Esophagus squamous epithelium (tissue), 5 donors: ENCODE measurements around the gene FBLIM1. TPM values are rescaled to one million over a fixed set of nuclear protein-coding genes. Genes with fewer than 3 reads are reported as not detected.
A peak's percentile ranks its signal among the peaks of the same experiment; 100 is the strongest.

Experiments
- DNase-seq: peaks from one replicate; lab custom pipeline; 2025; lab: John Stamatoyannopoulos, UW
- H3K27ac ChIP-seq, 4 donors: fragments of 200-600 bp; sonication (generic); one replicate each; pipeline ENCODE4 v1.5.1; 2016 to 2019; ENCODE audit warnings: mild to moderate bottlenecking in 1 of 4
- H3K27me3 ChIP-seq, 4 donors: fragments of 200-600 bp; sonication (generic); 1 replicate in 3 of 4; 2 replicates in 1 of 4; pipeline versions ENCODE4 v1.5.1 to v1.6.0; 2017 to 2021; ENCODE audit warnings: antibody characterized with exemption in 1 of 4
- H3K36me3 ChIP-seq, 3 donors: fragments of 200-600 bp; sonication (generic); one replicate each; pipeline ENCODE4 v1.5.1; 2016 to 2019
- H3K4me1 ChIP-seq, 3 donors: fragments of 200-600 bp; sonication (generic); one replicate each; pipeline ENCODE4 v1.5.1; 2017 to 2019
- H3K4me3 ChIP-seq, 4 donors: fragments of 200-600 bp; sonication (generic); 1 replicate in 3 of 4; 2 replicates in 1 of 4; pipeline ENCODE4 v1.5.1; 2016 to 2019; ENCODE audit warnings: mild to moderate bottlenecking in 2 of 4, moderate library complexity in 1 of 4
- H3K9me3 ChIP-seq, 3 donors: fragments of 200-600 bp; sonication (generic); one replicate each; pipeline ENCODE4 v1.5.1; 2016 to 2019
- POLR2A ChIP-seq, 4 donors: fragments of 450-650 bp; IDR thresholded peaks; one replicate each; pipeline ENCODE4 v1.6.1; 2017; ENCODE audit warnings: antibody characterized with exemption in 4 of 4, mild to moderate bottlenecking in 4 of 4, moderate library complexity in 3 of 4
- WGBS, 2 donors: methylation state at CpG; one replicate each; pipeline ENCODE4 v1.1.5; 2018; 5-methylcytosine and 5-hydroxymethylcytosine counted together
- intact Hi-C: fragments of 100-400 bp; cut with DNase I; formaldehyde crosslinking; loops from one replicate; pipeline ENCODE4 v1.15.0; 2022
- total RNA-seq, 4 donors: library from RNA; depleted of rRNA; stranded (reverse); fragments of >200 nt; gene quantifications; one replicate each; pipeline ENCODE4 v1.1.0, GENCODE V29; 2016
- TF ChIP-seq, protein P1 (sequence below), 6 experiments: fragments of 450-650 bp in 4 of 6; fragments of 200-600 bp in 2 of 6; sonication (generic) in 2 of 6; IDR thresholded peaks; one replicate each; pipeline ENCODE4 v1.5.1; 2016 to 2019; ENCODE audit warnings: antibody characterized with exemption in 6 of 6, mild to moderate bottlenecking in 4 of 6, moderate library complexity in 4 of 6
- donor health status: DM: yes; HTN: yes; CAD: no.

The FBLIM1 gene
- total RNA-seq, 4 donors from 2014 or later = 28.2 to 46.0 (median 29.4) TPM

DNA sequence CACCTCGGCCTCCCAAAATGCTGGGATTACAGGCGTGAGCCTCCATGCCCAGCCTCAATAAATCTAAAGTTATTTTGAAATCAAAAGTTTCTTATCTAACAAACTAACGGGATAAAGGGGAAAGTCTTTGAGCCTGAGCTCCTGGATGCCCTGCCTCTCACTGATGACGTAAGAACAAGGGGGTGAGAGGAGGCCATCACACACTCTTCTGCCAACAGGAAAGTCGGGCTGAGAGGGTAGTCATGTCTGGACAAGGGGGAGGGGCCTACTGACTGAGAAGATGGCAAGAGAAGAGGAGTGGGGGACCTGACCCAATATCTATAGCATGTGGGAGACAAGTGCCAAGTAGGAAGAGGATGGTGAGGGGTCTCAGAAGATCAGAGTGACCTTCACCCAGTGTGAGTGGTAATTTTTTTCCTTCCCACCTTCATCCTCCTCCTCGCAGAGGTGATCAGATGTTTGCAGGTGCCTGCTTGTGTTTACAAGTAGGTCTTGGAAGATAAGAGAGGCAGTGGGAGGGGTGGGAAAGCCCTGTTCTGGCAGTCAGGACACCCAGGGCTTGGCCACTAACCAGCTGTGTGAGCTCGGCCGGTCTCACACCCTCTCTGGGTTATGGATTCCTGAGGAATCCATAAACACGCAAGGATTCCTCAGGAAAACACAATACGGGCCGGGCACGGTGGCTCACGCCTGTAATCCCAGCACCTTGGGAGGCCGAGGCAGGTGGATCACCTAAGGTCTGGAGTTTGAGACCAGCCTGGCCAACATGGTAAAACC is 39.2 kb downstream of the FBLIM1 start:
- Histone ChIP-seq H3K27me3 (no peaks in the 10 kb centered on the region), H3K4me3 (no peak overlapping the region), H3K9me3 (no peaks in the 10 kb centered on the region), H3K4me1 (peaks cover 28 to 78% (median 56%) of the 10 kb centered on the region in 3 donors), H3K27ac (peak overlapping the region; percentile 50 to 90 (median 70)), H3K36me3 (no peaks in the 10 kb centered on the region)
- DNase-seq = no peak
- intact Hi-C loops = no loop called here
- 55 to 68% methylated on average over 9 to 11 of the region's 14 CpGs for WGBS, 2 donors
- TF ChIP-seq POLR2A (IDR thresholded peaks at IDR 0.05) = no peak
- TF ChIP-seq, protein P1, sequence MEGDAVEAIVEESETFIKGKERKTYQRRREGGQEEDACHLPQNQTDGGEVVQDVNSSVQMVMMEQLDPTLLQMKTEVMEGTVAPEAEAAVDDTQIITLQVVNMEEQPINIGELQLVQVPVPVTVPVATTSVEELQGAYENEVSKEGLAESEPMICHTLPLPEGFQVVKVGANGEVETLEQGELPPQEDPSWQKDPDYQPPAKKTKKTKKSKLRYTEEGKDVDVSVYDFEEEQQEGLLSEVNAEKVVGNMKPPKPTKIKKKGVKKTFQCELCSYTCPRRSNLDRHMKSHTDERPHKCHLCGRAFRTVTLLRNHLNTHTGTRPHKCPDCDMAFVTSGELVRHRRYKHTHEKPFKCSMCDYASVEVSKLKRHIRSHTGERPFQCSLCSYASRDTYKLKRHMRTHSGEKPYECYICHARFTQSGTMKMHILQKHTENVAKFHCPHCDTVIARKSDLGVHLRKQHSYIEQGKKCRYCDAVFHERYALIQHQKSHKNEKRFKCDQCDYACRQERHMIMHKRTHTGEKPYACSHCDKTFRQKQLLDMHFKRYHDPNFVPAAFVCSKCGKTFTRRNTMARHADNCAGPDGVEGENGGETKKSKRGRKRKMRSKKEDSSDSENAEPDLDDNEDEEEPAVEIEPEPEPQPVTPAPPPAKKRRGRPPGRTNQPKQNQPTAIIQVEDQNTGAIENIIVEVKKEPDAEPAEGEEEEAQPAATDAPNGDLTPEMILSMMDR (IDR thresholded peaks at IDR 0.05) = no peak

DNA sequence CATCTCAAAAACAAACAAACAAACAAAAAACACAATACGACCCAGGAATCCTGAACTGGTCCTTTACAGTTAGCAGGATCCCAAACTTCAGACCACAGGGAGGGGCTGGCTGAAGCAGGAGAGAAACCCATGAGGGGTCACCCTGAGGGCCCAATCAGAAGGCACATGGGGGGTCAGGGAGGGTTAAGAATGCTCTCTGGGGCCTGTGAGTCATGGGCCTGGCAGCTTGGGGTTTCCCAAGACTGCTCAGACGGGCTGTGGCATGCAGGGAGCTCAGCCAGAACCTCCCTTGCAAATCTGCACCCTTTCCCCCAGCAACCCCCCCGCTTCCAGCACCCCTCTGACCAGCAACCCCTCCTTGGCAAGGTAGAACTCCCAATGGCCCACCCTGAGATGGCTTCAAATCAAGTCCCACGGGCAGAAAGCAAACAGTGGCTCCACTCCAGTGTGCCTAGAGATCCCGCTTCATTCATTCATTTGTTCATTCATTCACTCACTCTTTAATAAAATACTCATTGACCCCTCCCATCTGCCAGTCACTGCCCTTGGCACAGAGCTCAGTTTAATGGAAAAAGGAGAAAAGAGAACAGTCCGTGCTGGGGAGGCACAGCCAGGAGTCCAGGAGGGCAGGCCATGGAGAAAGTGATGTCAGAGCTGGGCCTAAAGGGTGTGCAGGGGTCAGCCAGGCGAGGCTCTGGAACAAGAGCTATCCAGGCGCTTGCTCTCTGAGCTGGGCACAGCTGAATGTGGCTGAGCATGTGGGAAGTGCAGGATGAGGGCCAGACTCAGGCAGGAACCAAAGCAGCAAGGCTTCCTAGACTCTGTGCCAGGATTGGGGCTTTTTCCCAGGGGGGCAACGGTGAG is 40.6 kb downstream of the FBLIM1 start:
- Histone ChIP-seq H3K4me3 (peak overlapping the region in 2 of 4 donors; percentile 4 to 6), H3K27ac (peak overlapping the region; percentile 83 to 92 (median 88)), H3K4me1 (peaks cover 28 to 67% (median 56%) of the 10 kb centered on the region in 3 donors), H3K27me3 (no peaks in the 10 kb centered on the region), H3K36me3 (no peaks in the 10 kb centered on the region), H3K9me3 (no peaks in the 10 kb centered on the region)
- TF ChIP-seq POLR2A (IDR thresholded peaks at IDR 0.05) = no peak
- TF ChIP-seq, protein P1 (IDR thresholded peaks at IDR 0.05) = no peak
- WGBS, 2 donors = 12 to 26% methylated on average over 5 to 8 of the region's 9 CpGs
- intact Hi-C loops = no loop called here
- no peak for DNase-seq

DNA sequence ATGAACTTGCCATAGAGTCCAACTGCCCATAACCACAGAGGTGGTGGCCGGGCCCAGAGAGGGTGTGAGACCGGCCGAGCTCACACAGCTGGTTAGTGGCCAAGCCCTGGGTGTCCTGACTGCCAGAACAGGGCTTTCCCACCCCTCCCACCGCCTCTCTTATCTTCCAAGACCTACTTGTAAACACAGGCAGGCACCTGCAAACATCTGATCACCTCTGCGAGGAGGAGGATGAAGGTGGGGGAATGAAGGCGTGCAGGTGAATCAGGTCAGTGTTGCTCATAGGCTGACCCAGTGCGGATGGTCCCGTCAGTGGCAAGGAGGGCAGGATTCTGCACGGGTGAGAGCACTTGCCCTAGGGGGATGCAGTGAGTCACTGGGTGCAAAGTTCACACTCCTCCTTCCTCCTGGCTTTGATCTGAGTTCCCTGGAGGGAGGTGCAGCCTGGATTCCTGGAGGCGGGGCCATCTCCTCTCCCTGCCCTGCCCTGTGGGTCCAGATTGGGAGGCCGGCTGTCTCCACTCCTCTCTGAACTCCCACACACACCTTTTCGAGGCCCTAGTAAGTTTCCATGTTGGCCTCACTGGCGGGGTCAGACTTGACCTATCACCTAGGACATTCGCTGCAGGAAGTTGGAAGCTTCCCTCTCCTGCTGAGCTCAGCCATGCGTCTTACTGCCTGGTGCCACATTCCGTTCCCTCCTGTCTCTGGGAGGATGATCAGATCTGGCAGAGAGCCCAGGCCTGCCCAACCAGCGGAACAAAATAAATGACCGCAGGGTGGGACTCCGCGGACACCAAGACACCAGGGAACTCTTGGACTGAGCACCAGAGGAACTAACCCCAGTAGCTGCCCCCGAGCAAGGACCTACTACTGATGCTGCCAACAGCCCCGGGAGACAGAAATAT is 41.6 kb downstream of the FBLIM1 start:
- Histone ChIP-seq H3K27me3 (no peaks in the 10 kb centered on the region), H3K4me1 (peaks cover 28 to 63% (median 56%) of the 10 kb centered on the region in 3 donors), H3K4me3 (peak overlapping the region in 2 of 4 donors; percentile 4 to 6), H3K36me3 (no peaks in the 10 kb centered on the region), H3K27ac (peak overlapping the region; percentile 83 to 92 (median 88)), H3K9me3 (no peaks in the 10 kb centered on the region)
- intact Hi-C loops = no loop called here
- WGBS, 2 donors = 32 to 38% methylated on average over 7 to 14 of the region's 22 CpGs
- DNase-seq = no peak
- TF ChIP-seq POLR2A (IDR thresholded peaks at IDR 0.05) = no peak
- TF ChIP-seq, protein P1 (IDR thresholded peaks at IDR 0.05) = no peak

DNA sequence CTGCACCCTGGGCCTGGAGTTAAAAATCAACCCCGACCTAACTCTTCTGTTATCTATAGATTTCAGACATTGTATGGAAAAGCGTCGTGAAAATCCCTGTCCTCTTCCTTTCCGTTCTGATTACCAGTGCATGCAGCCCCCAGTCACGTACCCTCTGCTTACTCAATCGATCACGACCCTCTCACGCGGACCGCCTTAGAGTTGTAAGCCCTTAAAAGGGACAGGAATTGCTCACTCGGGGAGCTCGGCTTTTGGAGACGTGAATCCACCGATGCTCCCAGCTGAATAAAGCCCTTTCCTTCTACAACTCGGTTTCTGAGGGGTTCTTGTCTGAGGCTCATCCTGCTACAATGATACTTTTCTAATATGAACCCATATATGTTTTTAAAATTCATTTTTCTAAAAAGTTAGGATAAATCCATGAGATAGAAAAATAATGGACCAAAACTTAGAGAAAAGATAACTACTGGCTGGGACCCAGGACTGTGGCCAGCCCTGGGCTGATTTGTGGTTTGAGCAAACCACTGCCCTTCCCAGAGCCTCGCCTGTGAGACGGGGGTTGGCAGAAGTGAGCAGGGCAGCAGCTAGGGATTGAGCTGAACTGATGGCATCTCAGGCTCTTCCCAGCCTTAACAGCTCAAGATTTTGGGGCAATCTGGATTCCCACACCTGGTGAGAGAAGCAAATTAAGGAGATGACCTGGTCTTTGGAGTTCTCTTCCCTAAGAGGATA is 43.8 kb downstream of the FBLIM1 start:
- Histone ChIP-seq H3K4me3 (no peak overlapping the region), H3K36me3 (no peaks in the 10 kb centered on the region), H3K27me3 (no peaks in the 10 kb centered on the region), H3K27ac (no peak overlapping the region), H3K4me1 (peaks cover 28 to 41% (median 37%) of the 10 kb centered on the region in 3 donors), H3K9me3 (no peaks in the 10 kb centered on the region)
- TF ChIP-seq POLR2A (IDR thresholded peaks at IDR 0.05) = no peak
- TF ChIP-seq, protein P1 (IDR thresholded peaks at IDR 0.05) = no peak
- DNase-seq = no peak
- intact Hi-C loops = no loop called here
- WGBS, 2 donors = 79 to 82% methylated on average over 17 of the region's 17 CpGs
